ENCODE data around the gene ALPK3.

The ALPK3 gene

GRCh38 chr15:84894736-84895425, 77.7 kb downstream of the ALPK3 start:
- DNase-seq, result no peak

- no peak for DNase-seq
Measured at GRCh38 chr15:84898761-84899160, 81.6 kb downstream of the ALPK3 start.

GRCh38 chr15:84899750-84900149, 82.6 kb downstream of the ALPK3 start:
- no peak for DNase-seq

GRCh38 chr15:84901540-84901939, 84.4 kb downstream of the ALPK3 start:
- DNase-seq, result no peak

DNA sequence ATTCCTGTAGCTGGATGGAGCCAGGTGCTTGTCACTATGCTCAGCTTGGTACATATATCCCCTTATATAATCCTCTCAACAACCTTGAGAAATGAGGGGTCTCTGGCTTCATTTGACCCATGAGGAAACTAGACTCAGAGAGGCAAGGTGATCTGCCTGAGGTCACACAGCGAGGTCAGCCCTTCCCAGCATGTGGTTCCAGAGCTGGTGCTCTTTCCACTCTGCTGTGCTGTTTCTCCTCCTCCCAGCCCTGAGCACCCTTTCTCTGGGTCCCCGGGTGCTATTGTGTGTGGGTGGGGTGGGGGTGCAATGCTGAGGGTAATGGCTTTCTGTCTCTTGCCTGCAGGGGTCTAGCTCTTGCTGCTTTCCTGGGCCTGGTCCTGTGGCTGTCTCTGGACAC, 86.6 kb downstream of the ALPK3 start:
- DNase-seq, result no peak

DNA sequence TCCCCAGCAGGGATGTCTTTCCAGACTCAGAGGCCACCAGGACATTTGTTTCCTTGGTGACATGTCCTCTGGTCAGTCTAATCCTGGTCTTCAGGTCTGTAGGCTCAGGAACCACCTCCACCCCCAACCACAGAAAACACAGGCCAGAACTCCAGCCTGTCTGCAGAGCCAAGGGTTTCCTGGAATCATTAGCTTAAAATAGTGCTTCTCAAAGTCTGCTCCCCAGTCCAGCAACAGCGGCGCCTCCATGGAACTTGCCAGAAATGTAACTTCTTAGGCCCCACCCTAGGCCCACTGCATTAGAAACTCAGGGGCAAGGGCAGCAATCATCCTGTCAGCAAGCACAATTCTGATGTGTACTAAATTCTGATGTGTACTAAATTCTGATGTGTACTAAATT, 87.3 kb downstream of the ALPK3 start:
- no peak for DNase-seq

GRCh38 chr15:84905016-84905916, 88.1 kb downstream of the ALPK3 start:
- no peak for DNase-seq

DNA sequence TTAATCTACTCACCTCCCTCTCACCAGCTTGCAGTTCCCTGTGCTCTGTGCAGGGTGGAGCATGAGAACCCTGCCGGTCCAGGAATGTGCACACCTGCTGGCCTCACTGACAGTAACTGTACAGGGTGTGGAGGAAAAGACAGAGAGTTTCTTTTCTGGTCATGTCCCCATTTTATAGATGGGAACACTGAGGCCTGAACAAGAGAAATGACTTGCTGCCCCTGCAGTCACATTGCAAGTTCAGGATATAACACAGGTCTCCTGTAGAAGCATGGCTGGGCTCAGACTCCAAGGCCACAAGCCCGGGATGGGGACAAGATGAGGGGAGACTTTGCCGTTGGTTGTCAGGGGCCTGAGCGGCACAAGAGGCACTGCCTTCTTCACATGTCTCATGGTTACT, 90.6 kb downstream of the ALPK3 start:
- DNase-seq, result no peak

GRCh38 chr15:84908564-84908963, 91.4 kb downstream of the ALPK3 start:
- no peak for DNase-seq

- no peak for DNase-seq
Measured at GRCh38 chr15:84909029-84909428, 91.9 kb downstream of the ALPK3 start.

DNA sequence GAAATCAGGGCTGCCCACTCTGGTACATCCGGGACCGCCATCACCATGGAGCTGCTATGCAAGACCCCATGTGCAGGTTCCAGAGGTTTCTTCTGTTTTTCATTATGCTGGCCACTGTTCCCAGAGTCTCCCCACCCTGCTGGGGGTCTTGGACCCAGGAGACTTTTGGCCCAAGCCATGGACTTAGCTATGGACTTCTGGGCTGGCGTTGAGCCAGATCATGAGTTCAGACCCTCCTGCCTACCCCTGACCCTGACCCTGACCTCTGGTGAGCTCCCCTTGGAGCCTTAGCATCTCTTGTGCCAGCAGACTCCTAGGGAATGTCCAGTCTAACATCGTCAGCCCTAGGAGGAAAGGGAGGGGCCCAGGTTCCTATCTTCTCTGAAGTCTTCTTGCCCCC, 92.6 kb downstream of the ALPK3 start:
- DNase-seq, result no peak

GRCh38 chr15:84910928-84911623, 93.9 kb downstream of the ALPK3 start:
- DNase-seq, result no peak

- DNase-seq, result no peak
Measured at GRCh38 chr15:84911879-84912660, 94.9 kb downstream of the ALPK3 start.

- no peak for DNase-seq
Measured at GRCh38 chr15:84913360-84913723, 96.2 kb downstream of the ALPK3 start.

DNA sequence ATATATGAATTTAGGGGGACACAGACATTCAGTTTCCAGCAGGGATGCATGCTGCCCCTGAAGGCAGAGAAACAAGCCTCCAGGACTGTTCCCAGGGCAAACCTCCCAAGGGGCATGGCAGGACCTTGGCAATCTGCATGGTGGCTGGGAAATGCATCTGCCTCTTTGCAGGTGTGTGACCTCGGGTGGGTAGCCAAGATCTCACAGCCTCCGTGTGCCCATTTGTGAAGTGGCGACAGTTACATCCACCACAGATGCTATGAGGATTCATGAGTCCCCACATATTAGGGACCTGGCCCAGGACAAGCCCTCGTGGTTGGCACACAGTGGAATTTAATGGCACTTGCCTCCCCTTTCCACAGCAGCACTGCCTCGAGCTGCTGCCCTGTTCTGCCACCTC, 97.2 kb downstream of the ALPK3 start:
- DNase-seq, result no peak

GRCh38 chr15:84914909-84915605, 97.9 kb downstream of the ALPK3 start:
- DNase-seq, result no peak

DNA sequence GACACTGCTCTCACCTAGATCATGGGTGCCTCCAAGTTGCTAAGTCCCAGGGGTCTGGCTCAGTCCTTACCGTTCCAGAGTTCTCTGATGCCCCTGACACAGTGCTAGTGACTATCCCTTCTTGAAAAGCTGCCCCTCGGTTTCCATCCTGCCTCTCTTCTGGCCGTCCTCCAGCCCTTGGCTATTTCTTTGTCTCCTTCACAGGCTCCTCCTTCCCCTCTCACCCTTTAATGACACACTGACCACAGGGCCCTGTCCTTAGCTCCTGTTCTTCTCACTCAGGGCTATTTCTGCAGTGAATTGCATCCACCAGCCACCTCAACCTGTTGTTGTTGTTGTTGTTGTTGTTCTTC, 98.4 kb downstream of the ALPK3 start:
- DNase-seq, result no peak

DNA sequence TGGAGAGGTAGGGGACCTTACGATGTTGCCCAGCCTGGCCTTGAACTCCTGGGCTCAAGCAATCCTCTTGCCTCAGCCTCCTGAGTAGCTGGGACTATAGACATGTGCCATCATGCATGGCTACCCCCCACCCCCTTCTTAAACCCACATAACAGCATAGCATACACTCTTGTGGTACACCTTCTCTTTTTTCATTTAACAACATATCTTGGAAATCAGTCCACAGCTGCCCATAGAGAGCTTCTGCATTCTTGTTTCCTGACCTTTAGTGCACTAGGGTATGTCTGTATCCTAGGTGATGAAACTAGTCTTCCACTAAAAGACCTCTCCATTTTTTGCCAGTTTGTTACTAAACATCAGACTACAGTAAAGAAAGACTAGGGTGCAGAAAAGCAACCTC, 100.3 kb downstream of the ALPK3 start:
- DNase-seq, result no peak

DNA sequence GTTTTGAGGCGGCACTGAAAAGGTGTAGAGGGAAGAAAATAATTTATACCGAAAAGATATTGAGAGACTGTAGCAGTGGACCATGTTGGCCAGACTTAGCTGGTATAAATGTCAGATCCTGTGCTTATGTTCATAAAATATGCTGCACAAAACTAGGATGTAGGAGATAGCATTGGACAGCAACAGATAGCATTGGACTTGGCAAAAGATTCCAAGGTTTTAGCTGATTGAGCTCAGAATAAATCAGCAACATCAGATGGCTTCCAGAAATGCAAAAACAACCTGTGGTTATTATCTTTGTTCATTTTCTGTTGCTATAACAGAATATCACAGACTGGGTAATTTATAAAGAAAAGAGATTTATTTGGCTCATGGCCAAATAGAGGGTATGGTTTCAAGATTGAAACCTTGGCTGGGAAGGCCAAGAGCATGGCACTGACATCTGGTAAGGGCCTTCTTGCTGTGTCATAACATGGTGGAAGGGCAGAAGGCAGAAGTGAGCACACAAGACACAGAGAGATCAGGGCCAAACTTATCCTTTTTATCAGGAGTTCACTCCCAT, 102.0 kb downstream of the ALPK3 start:
- DNase-seq, result no peak

- DNase-seq, result no peak
Measured at GRCh38 chr15:84921121-84921520, 104.0 kb downstream of the ALPK3 start.

DNA sequence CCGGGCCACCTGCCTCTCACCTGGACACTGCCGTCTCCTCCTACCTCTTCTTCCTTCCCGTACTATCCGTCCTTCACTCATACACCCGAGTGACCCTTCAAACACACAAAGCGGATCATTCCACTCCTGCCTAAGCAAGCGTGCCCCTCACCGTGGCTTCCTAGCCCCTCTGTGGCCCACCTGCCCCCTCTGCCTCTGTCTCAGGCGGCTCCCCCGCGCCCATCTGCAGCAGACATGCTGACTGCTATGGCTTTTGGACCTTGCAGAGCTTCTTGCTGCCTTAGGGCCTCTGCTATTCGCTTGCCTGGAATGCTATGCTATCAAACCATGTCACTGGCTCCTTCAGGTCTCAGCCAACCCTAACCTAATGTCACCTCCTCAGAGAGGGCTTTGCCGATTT, 105.4 kb downstream of the ALPK3 start:
- no peak for DNase-seq

Measured in activated gamma-delta T cell (primary cell).